Measurements from ENCODE around the gene VARS1.

VARS1 gene

GRCh38 chr6:31792090-31792374 lies 3.5 kb downstream of the VARS1 start:
- no peak for DNase-seq

GRCh38 chr6:31791324-31792089 lies 4.0 kb downstream of the VARS1 start:
- peak; percentile 59 for DNase-seq

GRCh38 chr6:31785475-31785874 lies 10.1 kb downstream of the VARS1 start:
- no peak for DNase-seq

GRCh38 chr6:31784098-31784925 lies 11.2 kb downstream of the VARS1 start:
- no peak for DNase-seq

GRCh38 chr6:31782126-31782855 lies 13.3 kb downstream of the VARS1 start:
- no peak for DNase-seq

- DNase-seq = no peak
Measured at GRCh38 chr6:31781244-31782125, 14.1 kb downstream of the VARS1 start.

GRCh38 chr6:31780507-31781243 lies 14.9 kb downstream of the VARS1 start:
- no peak for DNase-seq

GRCh38 chr6:31779908-31780307 lies 15.6 kb downstream of the VARS1 start:
- no peak for DNase-seq

GRCh38 chr6:31778999-31779885 lies 16.3 kb downstream of the VARS1 start:
- no peak for DNase-seq

GRCh38 chr6:31778193-31778592 lies 17.4 kb downstream of the VARS1 start:
- DNase-seq = no peak

- no peak for DNase-seq
Measured at GRCh38 chr6:31777667-31778050, 17.9 kb downstream of the VARS1 start.

- DNase-seq = peak; percentile 87
Measured at GRCh38 chr6:31776989-31777666, 18.4 kb downstream of the VARS1 start, which contains the start of gene VWA7. Gene VWA7, minus strand, starts transcription at chr6:31777328. Its CDS starts 549 bp downstream, at chr6:31776779.

- DNase-seq = no peak
Measured at GRCh38 chr6:31776485-31776988, 19.0 kb downstream of the VARS1 start.

- no peak for DNase-seq
Measured at GRCh38 chr6:31775633-31776484, 19.7 kb downstream of the VARS1 start.

- DNase-seq = no peak
Measured at GRCh38 chr6:31775184-31775583, 20.4 kb downstream of the VARS1 start.

GRCh38 chr6:31771992-31772358 lies 23.6 kb downstream of the VARS1 start:
- DNase-seq = peak; percentile 38

GRCh38 chr6:31770860-31771259 lies 24.7 kb downstream of the VARS1 start:
- DNase-seq = no peak

GRCh38 chr6:31769684-31770371 lies 25.7 kb downstream of the VARS1 start:
- peak; percentile 85 for DNase-seq
